Measurements from ENCODE around the gene NUMB.

- TF ChIP-seq GATA3 (IDR thresholded peaks at IDR 0.05; ENCODE audit: low read depth, low read length) (no peak), GATA2 (IDR thresholded peaks at IDR 0.05; ENCODE audit: low read depth, low read length) (no peak)
Observed at GRCh38 chr14:73244541-73245290, 213.6 kb downstream of the NUMB start.
